Measurements from ENCODE around the gene DLL3.
A peak's percentile ranks its signal among the peaks of the same experiment; 100 is the strongest.

The DLL3 gene

GRCh38 chr19:39518458-39518857 lies 19.7 kb downstream of the DLL3 start:
- FAIRE-seq = no peak

- FAIRE-seq = no peak
Measured at GRCh38 chr19:39518975-39519374, 20.2 kb downstream of the DLL3 start.

GRCh38 chr19:39520541-39521484 lies 22.1 kb downstream of the DLL3 start:
- no peak for FAIRE-seq

- FAIRE-seq = no peak
Measured at GRCh38 chr19:39524495-39524894, 25.7 kb downstream of the DLL3 start.

- FAIRE-seq = no peak
Measured at GRCh38 chr19:39525205-39525604, 26.5 kb downstream of the DLL3 start.

GRCh38 chr19:39531834-39532232 lies 33.1 kb downstream of the DLL3 start:
- no peak for FAIRE-seq

GRCh38 chr19:39532233-39533002 lies 33.7 kb downstream of the DLL3 start, which contains the start of gene EID2B:
Gene EID2B, minus strand, starts transcription at chr19:39532852. Its CDS starts 50 bp downstream, at chr19:39532802.
- FAIRE-seq = peak; percentile 89

- no peak for FAIRE-seq
Measured at GRCh38 chr19:39533003-39533512, 34.3 kb downstream of the DLL3 start.

- FAIRE-seq = no peak
Measured at GRCh38 chr19:39533791-39534190, 35.0 kb downstream of the DLL3 start.

- no peak for FAIRE-seq
Measured at GRCh38 chr19:39539165-39539517, 40.4 kb downstream of the DLL3 start.

GRCh38 chr19:39539518-39540332 lies 41.0 kb downstream of the DLL3 start, which contains the start of gene EID2:
Gene EID2, minus strand, starts transcription at chr19:39540161. Its CDS starts 82 bp downstream, at chr19:39540079.
- peak; percentile 94 for FAIRE-seq

- FAIRE-seq = no peak
Measured at GRCh38 chr19:39540333-39540673, 41.6 kb downstream of the DLL3 start.

- no peak for FAIRE-seq
Measured at GRCh38 chr19:39542206-39542605, 43.5 kb downstream of the DLL3 start.

- no peak for FAIRE-seq
Measured at GRCh38 chr19:39543477-39543857, 44.7 kb downstream of the DLL3 start.

GRCh38 chr19:39544226-39544903 lies 45.6 kb downstream of the DLL3 start:
- FAIRE-seq = no peak

- no peak for FAIRE-seq
Measured at GRCh38 chr19:39544911-39545310, 46.2 kb downstream of the DLL3 start.

GRCh38 chr19:39546599-39546998 lies 47.9 kb downstream of the DLL3 start:
- FAIRE-seq = no peak

- FAIRE-seq = no peak
Measured at GRCh38 chr19:39550197-39550596, 51.5 kb downstream of the DLL3 start.

- no peak for FAIRE-seq
Measured at GRCh38 chr19:39553082-39553652, 54.4 kb downstream of the DLL3 start.

- no peak for FAIRE-seq
Measured at GRCh38 chr19:39554701-39555311, 56.1 kb downstream of the DLL3 start.

GRCh38 chr19:39555883-39556282 lies 57.1 kb downstream of the DLL3 start:
- FAIRE-seq = no peak
